HG03575 (cell line): ENCODE data around the gene PITHD1.
"Not testable (repeated sequence)": the region's sequence is repeated elsewhere in the genome, so short reads cannot be mapped to it uniquely, and the experiment has no call there.

Experiments used
- ATAC-seq: cut with Tn5 transposase; IDR thresholded peaks from one replicate; pipeline ENCODE4 v1.9.1; 2021; ENCODE audit not compliant: unreplicated experiment, insufficient number of reproducible peaks, low FRiP score; ENCODE audit errors: extremely low read depth

The PITHD1 gene, protein sequence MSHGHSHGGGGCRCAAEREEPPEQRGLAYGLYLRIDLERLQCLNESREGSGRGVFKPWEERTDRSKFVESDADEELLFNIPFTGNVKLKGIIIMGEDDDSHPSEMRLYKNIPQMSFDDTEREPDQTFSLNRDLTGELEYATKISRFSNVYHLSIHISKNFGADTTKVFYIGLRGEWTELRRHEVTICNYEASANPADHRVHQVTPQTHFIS

GRCh38 chr1:23777979-23778814 is at the start of gene PITHD1:
PITHD1 (plus strand) TSS chr1:23778418; CDS start chr1:23778516, 98 bp downstream.
- no peak for ATAC-seq

- no peak for ATAC-seq
Measured at GRCh38 chr1:23732363-23733224, 45.6 kb upstream of the PITHD1 start.

- not testable (repeated sequence) for ATAC-seq
Measured at GRCh38 chr1:23733281-23733680, 44.9 kb upstream of the PITHD1 start.

GRCh38 chr1:23736437-23737134 is 41.6 kb upstream of the PITHD1 start:
- ATAC-seq, result no peak

DNA sequence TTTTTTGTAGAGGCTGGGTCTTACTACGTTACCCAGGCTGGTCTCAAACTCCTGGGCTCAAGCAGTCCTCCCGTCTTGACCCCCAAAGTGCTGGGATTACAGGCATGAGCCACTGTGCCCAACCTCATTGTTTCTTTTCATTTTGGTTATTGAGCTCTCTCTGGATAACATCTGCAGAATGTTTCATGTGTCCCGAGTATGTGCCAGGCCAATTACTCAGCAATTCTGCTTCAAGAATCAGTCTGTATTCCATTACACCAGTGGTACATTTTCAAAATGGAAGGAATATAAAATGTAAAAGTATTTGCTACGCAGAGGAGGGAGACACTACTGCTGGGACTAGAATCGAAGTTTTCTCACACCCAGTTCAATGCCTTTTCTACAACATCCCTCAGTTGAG is 36.6 kb upstream of the PITHD1 start:
- ATAC-seq, result no peak

- no peak for ATAC-seq
Measured at GRCh38 chr1:23742670-23743286, 35.4 kb upstream of the PITHD1 start.

DNA sequence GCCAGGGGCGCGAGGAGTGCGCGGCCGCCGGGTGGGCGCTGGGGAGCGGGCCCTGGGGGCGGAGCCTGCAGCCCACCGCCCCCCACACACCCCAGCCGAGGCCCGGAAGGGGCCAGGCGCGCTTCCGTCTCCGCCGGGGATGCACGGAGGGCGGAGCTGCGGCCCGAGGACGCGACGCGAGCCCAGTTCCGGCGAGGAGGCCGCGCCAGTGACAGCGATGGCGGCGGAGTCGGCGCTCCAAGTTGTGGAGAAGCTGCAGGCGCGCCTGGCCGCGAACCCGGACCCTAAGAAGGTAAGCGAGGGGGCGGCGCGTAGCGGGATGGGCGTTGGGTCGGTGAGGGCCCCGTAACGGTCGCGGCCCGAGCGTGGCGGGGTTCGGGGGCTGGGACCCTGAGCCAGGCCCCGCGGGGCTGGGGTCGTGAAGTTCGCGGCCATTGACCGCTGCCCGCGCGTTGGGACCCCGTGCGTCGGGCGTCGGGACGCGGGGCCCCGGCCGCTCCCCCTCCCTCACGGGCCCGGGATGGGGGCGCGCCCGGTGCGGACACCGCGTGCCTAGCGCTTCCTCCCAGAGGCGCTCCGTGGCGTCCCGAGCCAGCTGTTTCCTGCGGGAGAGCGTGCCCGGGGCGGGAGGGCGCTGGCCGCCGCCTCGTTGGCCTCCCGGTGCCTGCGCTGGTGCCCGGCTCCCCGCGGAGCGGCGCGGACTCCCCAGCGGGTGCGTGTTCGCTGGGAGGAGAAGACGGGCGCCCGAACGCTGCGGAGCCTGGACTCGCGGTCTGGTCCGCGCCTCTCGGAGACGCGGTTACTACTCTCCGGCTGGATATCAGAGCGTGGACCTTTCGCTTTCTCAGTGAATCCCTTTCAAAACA is 34.7 kb upstream of the PITHD1 start, which contains the start of gene ELOA:
Gene ELOA (plus strand): TSS at position 185 of the 866 bp plus-strand sequence. CDS start 33 bp downstream, at position 218.
- ATAC-seq, result no peak

DNA sequence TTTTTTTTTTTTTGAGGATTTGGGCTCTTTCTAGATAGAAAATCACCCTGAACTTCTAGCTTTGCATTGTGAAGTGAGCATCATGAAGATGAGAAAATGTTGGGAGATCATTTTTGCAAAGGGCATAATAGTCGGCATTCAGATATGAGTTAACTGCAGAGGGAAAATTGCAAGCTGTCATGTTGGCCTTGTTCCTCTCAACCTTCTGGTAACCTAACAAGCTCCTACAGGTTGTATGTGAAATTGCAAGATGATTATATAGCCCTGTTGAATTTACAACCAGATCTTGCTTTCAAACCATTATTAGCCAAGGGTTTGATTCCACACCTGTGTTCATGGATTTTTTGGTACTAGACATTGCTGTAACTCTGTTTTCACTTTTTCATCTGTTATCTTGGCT is 32.7 kb upstream of the PITHD1 start:
- no peak for ATAC-seq

DNA sequence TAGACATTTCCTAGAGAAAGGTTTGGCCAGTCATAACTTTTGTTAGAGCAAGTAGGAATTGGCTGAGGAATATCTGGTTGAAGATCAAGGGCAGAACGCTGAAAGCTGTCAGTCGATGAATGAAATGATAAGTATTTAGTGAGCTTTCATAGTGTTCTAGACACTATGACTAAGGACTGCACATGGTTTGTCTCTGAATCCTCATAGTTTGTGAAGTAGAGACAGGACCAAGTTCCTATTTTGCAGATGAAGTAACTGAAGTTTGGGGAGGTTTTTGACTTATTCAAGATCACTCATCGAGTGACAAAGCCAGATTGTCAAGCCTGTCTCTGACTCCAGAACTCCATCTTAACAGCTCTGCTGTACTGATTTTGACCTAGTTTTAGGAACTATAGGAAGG is 30.2 kb upstream of the PITHD1 start:
- no peak for ATAC-seq

GRCh38 chr1:23751050-23751814 is 27.0 kb upstream of the PITHD1 start:
- no peak for ATAC-seq

GRCh38 chr1:23751815-23752200 is 26.4 kb upstream of the PITHD1 start:
- ATAC-seq, result no peak

- ATAC-seq, result no peak
Measured at GRCh38 chr1:23752909-23753308, 25.3 kb upstream of the PITHD1 start.

DNA sequence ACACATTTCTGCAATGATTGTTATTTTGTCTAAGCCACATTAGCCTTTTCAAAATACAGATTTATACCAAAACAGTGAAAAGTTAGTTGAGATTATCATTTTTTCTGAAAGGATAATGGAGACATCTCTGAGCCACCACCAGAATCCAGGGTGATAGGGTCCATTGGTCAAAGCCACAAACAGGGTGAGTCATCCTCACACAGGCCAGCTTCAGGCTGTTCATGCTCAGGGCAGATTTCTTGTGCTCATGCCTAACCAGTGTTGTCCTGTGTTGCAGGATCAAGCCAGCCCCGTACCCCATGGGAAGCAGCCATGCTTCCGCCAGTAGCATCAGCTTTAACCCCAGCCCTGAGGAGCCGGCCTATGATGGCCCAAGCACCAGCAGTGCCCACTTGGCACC is 21.5 kb upstream of the PITHD1 start:
- no peak for ATAC-seq

DNA sequence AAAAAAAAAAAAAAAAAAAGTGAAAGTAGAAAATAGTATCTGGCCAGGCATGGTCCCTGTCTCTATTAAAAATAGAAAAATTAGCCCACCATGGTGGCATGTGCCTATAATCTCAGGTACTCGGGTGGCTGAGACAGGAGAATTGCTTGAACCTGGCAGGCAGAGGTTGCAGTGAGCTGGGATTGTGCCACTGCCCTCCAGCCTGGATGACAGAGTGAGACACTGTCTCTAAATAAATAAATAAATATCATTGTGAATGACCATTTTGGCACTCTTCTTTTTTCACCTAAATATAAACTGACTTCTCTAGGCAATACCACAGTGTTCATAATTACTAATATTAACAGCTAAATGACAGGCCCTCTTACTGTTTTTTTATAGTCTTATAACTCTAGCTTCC is 20.4 kb upstream of the PITHD1 start:
- ATAC-seq, result no peak

- ATAC-seq, result no peak
Measured at GRCh38 chr1:23759277-23759676, 18.9 kb upstream of the PITHD1 start.

DNA sequence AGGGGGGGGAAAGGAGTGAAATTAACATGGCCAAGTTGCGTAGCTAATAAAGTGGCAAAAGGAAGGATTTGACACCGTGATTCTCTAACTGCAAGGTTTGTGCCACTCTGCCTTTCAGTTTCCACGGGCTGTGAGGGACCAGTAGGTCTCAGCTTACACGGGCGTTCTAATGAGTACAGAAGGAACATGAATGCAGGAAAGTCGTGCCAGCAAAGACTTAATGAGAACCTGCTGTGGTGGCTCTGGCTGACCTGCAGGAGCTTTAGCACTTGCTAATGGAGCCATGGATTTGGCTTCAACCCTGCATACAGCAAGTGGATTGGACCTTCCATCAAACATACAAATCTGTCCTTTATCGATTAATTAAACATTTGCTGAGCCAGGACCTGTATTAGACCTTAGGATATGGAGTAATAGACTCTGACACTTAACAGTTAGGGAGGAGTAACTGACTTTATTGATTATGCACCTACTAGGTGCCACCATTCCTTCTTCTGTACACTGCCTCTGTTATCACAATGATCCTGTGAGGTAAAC is 15.1 kb upstream of the PITHD1 start:
- ATAC-seq, result no peak

DNA sequence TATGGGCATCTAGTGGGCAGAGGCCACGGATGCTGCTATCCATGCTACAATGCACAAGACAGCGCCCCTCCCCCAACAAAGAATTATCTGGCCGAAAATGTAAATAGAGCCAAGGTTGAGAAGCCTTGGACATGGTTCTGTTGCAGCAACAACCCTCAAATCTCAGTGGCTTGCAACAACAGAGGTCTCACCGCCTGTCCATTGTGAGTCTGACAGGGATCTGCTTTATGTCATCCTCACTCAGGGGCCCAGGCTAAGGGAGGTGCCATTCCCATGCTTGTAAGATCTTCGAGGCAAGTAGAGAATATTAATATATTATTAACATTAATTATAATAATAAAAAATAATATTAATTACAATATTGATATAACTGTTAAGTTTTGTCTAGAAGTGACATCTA is 9.5 kb upstream of the PITHD1 start:
- no peak for ATAC-seq
